Measurements from ENCODE around the gene MTHFSD.

The MTHFSD gene

DNA sequence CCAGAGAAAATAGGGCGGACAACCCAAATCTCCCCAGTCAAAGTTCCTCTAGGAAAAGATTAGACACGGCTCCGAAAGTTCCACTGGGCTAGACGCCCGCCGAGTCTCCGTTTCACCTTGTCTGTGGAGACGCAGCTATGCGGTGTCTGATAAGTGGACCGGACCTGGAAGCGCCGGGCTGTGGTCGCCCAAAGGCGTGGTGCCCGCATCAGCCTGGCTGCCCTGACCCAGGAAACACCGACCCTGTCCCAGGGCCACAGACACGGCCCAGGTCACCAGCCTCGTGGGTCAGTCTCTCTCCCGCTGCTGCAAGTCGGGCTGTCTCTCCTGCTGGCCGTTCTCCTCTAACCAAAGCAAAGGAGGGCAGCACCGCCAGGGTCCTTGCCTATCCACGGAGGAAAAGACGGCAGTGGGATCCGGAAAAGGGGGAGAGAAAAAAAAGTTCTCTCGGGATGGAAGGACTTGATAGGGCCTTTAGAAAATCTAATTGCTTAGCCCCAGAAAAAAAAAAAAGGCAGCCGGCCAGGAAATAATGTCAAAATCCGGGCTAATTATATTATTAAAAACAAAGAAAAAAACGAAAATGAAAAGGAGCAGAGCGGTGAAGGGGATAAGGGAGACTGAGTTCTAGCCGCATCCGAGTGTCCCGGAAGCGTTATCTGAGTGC lies 58.6 kb downstream of the MTHFSD start:
- peaks cover 55% of the 10 kb centered on the region for H3K27me3 ChIP-seq (replicated peaks; ENCODE audit: insufficient read depth, low read length)

DNA sequence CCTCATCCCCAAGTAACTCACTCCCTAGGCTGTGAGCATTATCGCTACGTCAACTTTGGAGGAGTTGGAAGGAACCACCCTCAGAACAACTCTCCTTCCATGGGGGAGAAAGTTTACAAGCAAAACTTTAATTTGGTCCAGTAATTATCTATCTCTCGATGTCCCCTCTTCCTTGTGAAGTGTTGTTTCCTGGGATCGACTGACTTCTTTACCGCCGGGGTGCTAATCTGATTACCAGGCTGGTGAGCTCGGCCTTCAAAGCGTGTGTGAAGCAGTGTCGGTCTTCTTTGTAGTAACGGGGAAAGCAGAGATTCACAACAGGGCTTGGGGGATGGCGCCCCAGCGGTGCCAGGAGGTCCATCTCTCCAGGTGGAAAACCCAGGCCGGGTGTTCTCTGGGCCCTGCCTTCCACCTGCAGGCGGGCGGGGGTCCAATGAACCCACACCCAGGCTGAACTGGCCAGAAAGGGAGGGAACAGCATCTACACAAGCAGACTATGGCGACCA lies 59.2 kb downstream of the MTHFSD start:
- no peaks in the 10 kb centered on the region for H4K20me1 ChIP-seq (ENCODE audit: insufficient read depth, low read length)
- no peak for DNase-seq

More for the DNA sequence above, 58.6 kb downstream of the MTHFSD start:
- TF ChIP-seq EZH2 (optimal IDR thresholded peaks at IDR 0.05; ENCODE audit: low read depth, low read length) (no peak), EZH2phosphoT487 (IDR thresholded peaks at IDR 0.05; ENCODE audit: low read length) (no peak)
- TF ChIP-seq, protein P1, sequence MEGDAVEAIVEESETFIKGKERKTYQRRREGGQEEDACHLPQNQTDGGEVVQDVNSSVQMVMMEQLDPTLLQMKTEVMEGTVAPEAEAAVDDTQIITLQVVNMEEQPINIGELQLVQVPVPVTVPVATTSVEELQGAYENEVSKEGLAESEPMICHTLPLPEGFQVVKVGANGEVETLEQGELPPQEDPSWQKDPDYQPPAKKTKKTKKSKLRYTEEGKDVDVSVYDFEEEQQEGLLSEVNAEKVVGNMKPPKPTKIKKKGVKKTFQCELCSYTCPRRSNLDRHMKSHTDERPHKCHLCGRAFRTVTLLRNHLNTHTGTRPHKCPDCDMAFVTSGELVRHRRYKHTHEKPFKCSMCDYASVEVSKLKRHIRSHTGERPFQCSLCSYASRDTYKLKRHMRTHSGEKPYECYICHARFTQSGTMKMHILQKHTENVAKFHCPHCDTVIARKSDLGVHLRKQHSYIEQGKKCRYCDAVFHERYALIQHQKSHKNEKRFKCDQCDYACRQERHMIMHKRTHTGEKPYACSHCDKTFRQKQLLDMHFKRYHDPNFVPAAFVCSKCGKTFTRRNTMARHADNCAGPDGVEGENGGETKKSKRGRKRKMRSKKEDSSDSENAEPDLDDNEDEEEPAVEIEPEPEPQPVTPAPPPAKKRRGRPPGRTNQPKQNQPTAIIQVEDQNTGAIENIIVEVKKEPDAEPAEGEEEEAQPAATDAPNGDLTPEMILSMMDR (IDR thresholded peaks at IDR 0.05; ENCODE audit: low read length) = no peak
- H3K79me2 ChIP-seq (ENCODE audit: low read length) = no peaks in the 10 kb centered on the region
- H3K36me3 ChIP-seq (replicated peaks; ENCODE audit: insufficient read depth, low read length) = no peaks in the 10 kb centered on the region
- H3K27ac ChIP-seq (ENCODE audit: low read length) = no peak overlapping the region
- H2AFZ ChIP-seq (ENCODE audit: low read length) = no peak overlapping the region
- H3K4me3 ChIP-seq (ENCODE audit: low read length) = no peak overlapping the region
- H3K4me1 ChIP-seq (ENCODE audit: low read length) = no peaks in the 10 kb centered on the region
- DNase-seq = no peak
- no peaks in the 10 kb centered on the region for H3F3A ChIP-seq (ENCODE audit: insufficient read depth, low read length)
- no peak overlapping the region for H3K4me2 ChIP-seq (ENCODE audit: low read depth, low read length)
- no peaks in the 10 kb centered on the region for H4K20me1 ChIP-seq (ENCODE audit: insufficient read depth, low read length)
- no peaks in the 10 kb centered on the region for H3K9me2 ChIP-seq (replicated peaks; ENCODE audit: insufficient read depth, low read length)
- H3K9ac ChIP-seq (ENCODE audit: low read length) = no peak overlapping the region
- H3K9me3 ChIP-seq (replicated peaks; ENCODE audit: insufficient read depth, low read length) = no peaks in the 10 kb centered on the region

DNA sequence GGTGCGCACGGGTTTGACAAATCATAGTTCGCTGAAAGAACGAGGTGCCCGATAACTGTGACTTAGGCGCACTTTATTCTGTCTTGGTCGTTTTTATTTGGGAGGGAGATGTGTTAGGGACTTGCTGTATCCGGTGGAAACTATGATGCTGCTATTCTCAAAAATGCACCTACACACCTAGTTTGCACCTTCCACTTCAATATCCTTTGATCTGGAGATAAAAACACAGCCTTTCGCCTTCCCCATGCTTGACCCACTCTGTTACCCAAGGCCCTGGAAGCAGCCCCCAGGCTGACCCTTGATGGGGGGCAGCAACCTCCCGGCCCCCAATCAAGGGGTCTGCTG lies 59.7 kb downstream of the MTHFSD start:
- Histone ChIP-seq H3K4me3 (ENCODE audit: low read length) (no peak overlapping the region), H3K79me2 (ENCODE audit: low read length) (no peaks in the 10 kb centered on the region), H3K36me3 (replicated peaks; ENCODE audit: insufficient read depth, low read length) (no peaks in the 10 kb centered on the region), H3K9me2 (replicated peaks; ENCODE audit: insufficient read depth, low read length) (no peaks in the 10 kb centered on the region), H3K27ac (ENCODE audit: low read length) (no peak overlapping the region), H3K27me3 (replicated peaks; ENCODE audit: insufficient read depth, low read length) (peaks cover 61% of the 10 kb centered on the region), H4K20me1 (ENCODE audit: insufficient read depth, low read length) (no peaks in the 10 kb centered on the region), H3K9me3 (replicated peaks; ENCODE audit: insufficient read depth, low read length) (no peaks in the 10 kb centered on the region), H3K9ac (ENCODE audit: low read length) (no peak overlapping the region), H3K4me1 (ENCODE audit: low read length) (no peaks in the 10 kb centered on the region), H2AFZ (ENCODE audit: low read length) (no peak overlapping the region), H3K4me2 (ENCODE audit: low read depth, low read length) (no peak overlapping the region), H3F3A (ENCODE audit: insufficient read depth, low read length) (no peaks in the 10 kb centered on the region)
- TF ChIP-seq EZH2phosphoT487 (IDR thresholded peaks at IDR 0.05; ENCODE audit: low read length) (no peak), EZH2 (optimal IDR thresholded peaks at IDR 0.05; ENCODE audit: low read depth, low read length) (no peak)
- TF ChIP-seq, protein P1 (IDR thresholded peaks at IDR 0.05; ENCODE audit: low read length) = no peak
- DNase-seq = no peak

More for the DNA sequence above, 59.2 kb downstream of the MTHFSD start:
- Histone ChIP-seq H3K4me2 (ENCODE audit: low read depth, low read length) (no peak overlapping the region), H3K27me3 (replicated peaks; ENCODE audit: insufficient read depth, low read length) (peaks cover 61% of the 10 kb centered on the region), H2AFZ (ENCODE audit: low read length) (no peak overlapping the region), H3K36me3 (replicated peaks; ENCODE audit: insufficient read depth, low read length) (no peaks in the 10 kb centered on the region), H3K27ac (ENCODE audit: low read length) (no peak overlapping the region), H3K9me2 (replicated peaks; ENCODE audit: insufficient read depth, low read length) (no peaks in the 10 kb centered on the region), H3K4me1 (ENCODE audit: low read length) (no peaks in the 10 kb centered on the region), H3K4me3 (ENCODE audit: low read length) (no peak overlapping the region), H3K9me3 (replicated peaks; ENCODE audit: insufficient read depth, low read length) (no peaks in the 10 kb centered on the region), H3K79me2 (ENCODE audit: low read length) (no peaks in the 10 kb centered on the region), H3K9ac (ENCODE audit: low read length) (no peak overlapping the region), H3F3A (ENCODE audit: insufficient read depth, low read length) (no peaks in the 10 kb centered on the region)
- TF ChIP-seq EZH2 (optimal IDR thresholded peaks at IDR 0.05; ENCODE audit: low read depth, low read length) = no peak
- TF ChIP-seq, protein P1 (IDR thresholded peaks at IDR 0.05; ENCODE audit: low read length) = no peak
- no peak for TF ChIP-seq EZH2phosphoT487 (IDR thresholded peaks at IDR 0.05; ENCODE audit: low read length)

Measured in MM.1S (cell line).